IMR-90 (cell line): ENCODE data around the gene CEMIP2. TPM values are rescaled to one million over a fixed set of nuclear protein-coding genes. Genes with fewer than 3 reads are reported as not detected.

ENCODE experiments used
- ATAC-seq: fragments of 200-7000 bp; cut with Tn5 transposase; 2 replicates; pipeline ENCODE4 v1.9.1; 2020; ENCODE audit warnings: low read depth, mild to moderate bottlenecking, moderate library complexity
- BruUV-seq: library from RNA; stranded (reverse); fragments of 400-500 nt; replicated peaks from 2 replicates; lab custom pipeline; 2021; lab: Mats Ljungman, UMichigan
- CTCF ChIA-PET: fragments of 300-600 bp; formaldehyde crosslinking; extraction: SDS; loops from one replicate; lab custom pipeline; 2021; ENCODE audit warnings: antibody characterized with exemption; lab: Yijun Ruan, JAX
- POLR2A ChIA-PET: fragments of 300-600 bp; sonication (Branson Sonifier 250); formaldehyde crosslinking; loops from one replicate; lab custom pipeline; 2022; ENCODE audit warnings: antibody characterized with exemption; ENCODE audit not compliant: unreplicated experiment; lab: Charles Lee
- DNase-seq: peaks from one replicate; pipeline ENCODE4 v3.0.0; 2013
- H2AFZ ChIP-seq: replicated peaks from 2 replicates; pipeline ENCODE3; 2013; ENCODE audit warnings: low read length, mild to moderate bottlenecking; ENCODE audit not compliant: poor library complexity
- H2AK5ac ChIP-seq: 2 replicates; pipeline ENCODE4 v1.6.1; 2013; ENCODE audit warnings: low read depth, low read length, inconsistent platforms
- H2AK9ac ChIP-seq: replicated peaks from 2 replicates; pipeline ENCODE3; 2013; ENCODE audit warnings: mild to moderate bottlenecking, low read depth, low read length, moderate library complexity; ENCODE audit not compliant: poor library complexity
- H2BK120ac ChIP-seq: 2 replicates; pipeline ENCODE4 v1.6.1; 2013; ENCODE audit warnings: low read depth, low read length, inconsistent platforms
- H2BK15ac ChIP-seq: 3 replicates; pipeline ENCODE4 v1.6.1; 2013; ENCODE audit warnings: low read depth, low read length, inconsistent platforms
- H2BK20ac ChIP-seq: 2 replicates; pipeline ENCODE4 v1.6.1; 2013; ENCODE audit warnings: low read depth, mild to moderate bottlenecking, inconsistent platforms, low read length, moderate library complexity
- H2BK5ac ChIP-seq: 2 replicates; pipeline ENCODE4 v1.6.1; 2013; ENCODE audit warnings: mild to moderate bottlenecking, low read depth, low read length, inconsistent platforms; ENCODE audit not compliant: poor library complexity, severe bottlenecking
- H3K14ac ChIP-seq: replicated peaks from 2 replicates; pipeline ENCODE4 v1.6.1; 2013; ENCODE audit warnings: low read depth, low read length, inconsistent platforms
- H3K18ac ChIP-seq: 2 replicates; pipeline ENCODE4 v1.6.1; 2013; ENCODE audit warnings: low read depth, low read length, control low read depth
- H3K23ac ChIP-seq: 2 replicates; pipeline ENCODE4 v1.6.1; 2013; ENCODE audit warnings: low read depth, low read length, inconsistent platforms
- H3K27ac ChIP-seq: 2 replicates; pipeline ENCODE4 v1.5.1; 2013; ENCODE audit warnings: mild to moderate bottlenecking, control low read depth, low read length; ENCODE audit not compliant: insufficient read depth
- H3K27me3 ChIP-seq: 2 replicates; pipeline ENCODE4 v1.6.1; 2013; ENCODE audit warnings: low read length; ENCODE audit not compliant: control insufficient read depth, insufficient read depth
- H3K36me3 ChIP-seq: 2 replicates; pipeline ENCODE4 v1.6.1; 2013; ENCODE audit warnings: low read length, mixed read lengths; ENCODE audit not compliant: control insufficient read depth, insufficient read depth
- H3K4ac ChIP-seq: 2 replicates; pipeline ENCODE4 v1.6.1; 2013; ENCODE audit warnings: low read depth, low read length, inconsistent platforms
- H3K4me1 ChIP-seq: 2 replicates; pipeline ENCODE4 v1.6.1; 2013; ENCODE audit warnings: low read length, mixed read lengths; ENCODE audit not compliant: control insufficient read depth, insufficient read depth
- H3K4me2 ChIP-seq: 2 replicates; pipeline ENCODE4 v1.6.1; 2013; ENCODE audit warnings: low read depth, mild to moderate bottlenecking, control low read depth, low read length, moderate library complexity
- H3K4me3 ChIP-seq: 2 replicates; pipeline ENCODE4 v1.5.1; 2013; ENCODE audit warnings: low read depth, mild to moderate bottlenecking, control low read depth, low read length, moderate library complexity; ENCODE audit not compliant: insufficient read depth
- H3K56ac ChIP-seq: 2 replicates; pipeline ENCODE4 v1.6.1; 2013; ENCODE audit warnings: low read length, inconsistent platforms; ENCODE audit not compliant: insufficient read depth; ENCODE audit errors: extremely low read depth
- H3K79me1 ChIP-seq, 2 experiments: 2 replicates each; pipeline ENCODE4 v1.6.1; 2013; ENCODE audit warnings: low read length in 2 of 2, inconsistent platforms in 1 of 2, low read depth in 1 of 2
- H3K9ac ChIP-seq: 2 replicates; pipeline ENCODE4 v1.6.1; 2013; ENCODE audit warnings: low read depth, low read length, control low read depth
- H3K9me1 ChIP-seq: 2 replicates; pipeline ENCODE4 v1.6.1; 2013; ENCODE audit warnings: low read length, inconsistent platforms; ENCODE audit not compliant: insufficient read depth
- H3K9me3 ChIP-seq: 2 replicates; pipeline ENCODE4 v1.6.1; 2013; ENCODE audit warnings: low read length; ENCODE audit not compliant: control insufficient read depth, insufficient read depth
- H4K20me1 ChIP-seq: 2 replicates; pipeline ENCODE4 v1.6.1; 2013; ENCODE audit warnings: low read length, inconsistent platforms; ENCODE audit not compliant: insufficient read depth
- H4K5ac ChIP-seq: 2 replicates; pipeline ENCODE4 v1.6.1; 2013; ENCODE audit warnings: mild to moderate bottlenecking, low read depth, low read length, control low read depth
- H4K8ac ChIP-seq, 2 experiments: 2 replicates each; pipeline ENCODE4 v1.6.1; 2013; ENCODE audit warnings: low read depth in 2 of 2, low read length in 2 of 2, control low read depth in 1 of 2, inconsistent platforms in 1 of 2
- H4K91ac ChIP-seq: 2 replicates; pipeline ENCODE4 v1.6.1; 2013; ENCODE audit warnings: low read depth, low read length, inconsistent platforms; ENCODE audit not compliant: insufficient read depth
- CEBPB ChIP-seq: IDR thresholded peaks from 2 replicates; pipeline ENCODE4 v1.6.1; 2012; ENCODE audit warnings: low read depth, low read length, improper control_type of control experiment
- FOS ChIP-seq: fragments of 150-350 bp; IDR thresholded peaks from 2 replicates; pipeline ENCODE4 v1.6.1; 2016; ENCODE audit warnings: low read depth, low read length
- WGBS, 2 experiments: methylation state at CpG; one replicate each; pipeline versions ENCODE4 v1.1.5 to v1.1.7; 2013; ENCODE audit warnings: missing lambda C conversion rate in 2 of 2; ENCODE audit not compliant: insufficient read length in 1 of 2; ENCODE audit errors: extremely low coverage in 2 of 2; 5-methylcytosine and 5-hydroxymethylcytosine counted together
- dilution Hi-C: fragments of 300-500 bp; cut with HindIII; formaldehyde crosslinking; loops from one replicate; pipeline ENCODE4 v1.14.3; 2018; ENCODE audit warnings: low sequenced_read_pairs; ENCODE audit not compliant: unreplicated experiment
- in situ Hi-C: fragments of 300-500 bp; cut with MboI; formaldehyde crosslinking; loops from 3 replicates; pipeline ENCODE4 v1.14.3; 2019; ENCODE audit warnings: low sequenced_read_pairs, inconsistent platforms, mixed read lengths
- intact Hi-C: fragments of 100-400 bp; cut with micrococcal nuclease; formaldehyde crosslinking; loops from 2 replicates; pipeline ENCODE4 v1.10.0; 2022
- polyA plus RNA-seq, 3 experiments: library from polyadenylated mRNA; depleted of rRNA; stranded (reverse); fragments of >200 nt; gene quantifications; 2 replicates each; pipeline ENCODE4 v1.2.3, GENCODE V29; 2012; ENCODE audit warnings: low replicate concordance in 1 of 3
- total RNA-seq: library from RNA; depleted of rRNA; stranded (reverse); fragments of >200 nt; gene quantifications from 2 replicates; pipeline ENCODE4 v1.2.3, GENCODE V29; 2012

The CEMIP2 gene
- total and polyA plus RNA-seq, 2 of the 4 experiments (the other 2 are of a cell fraction), result 65.2 to 67.4 TPM

DNA sequence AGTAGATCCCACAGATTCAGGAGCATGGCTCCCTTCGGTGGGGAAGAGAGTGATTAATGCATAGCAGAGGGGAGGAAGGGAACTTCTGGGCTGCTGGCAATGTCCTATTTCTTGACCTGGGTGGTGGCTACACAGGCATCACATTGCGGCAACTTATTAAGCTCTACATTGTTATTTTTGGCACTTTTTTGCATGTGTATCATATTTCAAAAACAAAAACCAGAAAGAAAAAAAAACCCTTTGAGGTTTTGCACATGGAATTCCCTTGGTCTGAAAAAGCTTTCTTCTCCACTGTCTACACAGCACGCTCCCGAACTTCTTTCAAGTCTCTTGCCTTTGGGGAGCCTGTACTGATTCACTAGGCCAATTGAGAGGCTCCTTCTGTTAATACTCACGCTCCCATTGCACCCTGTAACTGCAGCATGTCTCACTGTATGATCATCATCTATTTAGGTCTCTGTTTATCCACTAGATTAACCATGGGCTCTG is 25.1 kb downstream of the CEMIP2 start:
- POLR2A ChIA-PET, result no interaction called here
- in situ Hi-C loops, result loop anchor here (25.0 kb wide), 3 partner anchors 819 to 1456 kb away; no protein-coding TSS in a partner anchor
- Histone ChIP-seq H4K8ac (peak overlapping the region in 1 of 2 experiments; percentile 23; a peak in 1 of 4 replicates), H4K20me1 (no peaks in the 10 kb centered on the region; the same call in 1 of the 2 replicates), H3K56ac (no peak overlapping the region), H3K36me3 (peaks cover 11% of the 10 kb centered on the region), H3K9me1 (peaks cover 3% of the 10 kb centered on the region; the same call in 1 of the 2 replicates), H2BK120ac (peak overlapping the region; percentile 32), H4K91ac (no peak overlapping the region), H3K18ac (peak overlapping the region; percentile 78), H3K4ac (peak overlapping the region; percentile 24; the same call in 1 of the 2 replicates), H2AK5ac (no peak overlapping the region), H2AFZ (no peak overlapping the region), H3K27ac (no peak overlapping the region), H3K14ac (peak overlapping the region; percentile 10; the same call in 1 of the 2 replicates), H3K27me3 (no peaks in the 10 kb centered on the region), H3K4me1 (peaks cover 11% of the 10 kb centered on the region), H3K9me3 (no peaks in the 10 kb centered on the region), H2BK15ac (no peak overlapping the region; the same call in 2 of the 3 replicates), H4K5ac (peak overlapping the region; percentile 53; the same call in 1 of the 2 replicates), H3K4me3 (no peak overlapping the region), H2BK20ac (peak overlapping the region; percentile 54; the same call in 1 of the 2 replicates), H3K23ac (no peak overlapping the region), H3K9ac (no peak overlapping the region), H2BK5ac (peak overlapping the region; percentile 86), H3K4me2 (peak overlapping the region; percentile 54), H3K79me1 (peaks cover 4 to 48% of the 10 kb centered on the region in 2 experiments; a peak in 2 of 4 replicates), H2AK9ac (no peak overlapping the region)
- TF ChIP-seq CEBPB (0 out of 2 replicates have a peak, but pooled peaks have one; percentile 5), FOS (no peak)
- BruUV-seq, result no TSS peak
- ATAC-seq (peak; percentile 44), DNase-seq (peak; percentile 52)
- dilution Hi-C loops, result no loop called here
- intact Hi-C loops, result no loop called here
- WGBS, 2 experiments, result 78% methylated on average over 3 of the region's 5 CpGs; no CpG with 5 or more reads in 1 of the 2 experiments
- CTCF ChIA-PET, result interaction anchor here (1.4 kb wide), 1 partner anchor 23 kb away, joined by 3 read pairs; no protein-coding TSS in a partner anchor
